HG03442 (cell line): ENCODE measurements around the gene BMP8A.
"Not testable (repeated sequence)": the region's sequence is repeated elsewhere in the genome, so short reads cannot be mapped to it uniquely, and the experiment has no call there.

Source experiments
- ATAC-seq: cut with Tn5 transposase; IDR thresholded peaks from one replicate; pipeline ENCODE4 v1.9.1; 2021; ENCODE audit warnings: mild to moderate bottlenecking, moderate library complexity; ENCODE audit not compliant: unreplicated experiment

Gene BMP8A

DNA sequence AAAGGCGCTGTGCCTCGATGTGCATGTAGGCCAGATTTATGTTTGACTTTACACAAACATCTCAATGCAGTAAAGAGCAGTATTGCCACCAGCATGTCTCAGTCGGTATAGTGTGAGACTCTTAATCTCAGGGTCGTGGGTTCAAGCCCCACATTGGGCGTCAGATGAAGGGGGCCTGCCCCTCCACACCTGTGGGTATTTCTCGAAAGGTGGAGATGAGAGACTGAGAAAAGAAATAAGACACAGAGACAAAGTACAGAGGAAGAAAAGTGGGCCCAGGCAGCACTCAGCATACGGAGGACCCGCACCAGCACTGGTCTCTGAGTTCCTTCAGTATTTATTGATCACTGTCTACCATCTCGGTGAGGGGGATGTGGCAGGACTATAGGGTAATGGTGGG, 13.0 kb downstream of the BMP8A start:
- ATAC-seq = not testable (repeated sequence)

DNA sequence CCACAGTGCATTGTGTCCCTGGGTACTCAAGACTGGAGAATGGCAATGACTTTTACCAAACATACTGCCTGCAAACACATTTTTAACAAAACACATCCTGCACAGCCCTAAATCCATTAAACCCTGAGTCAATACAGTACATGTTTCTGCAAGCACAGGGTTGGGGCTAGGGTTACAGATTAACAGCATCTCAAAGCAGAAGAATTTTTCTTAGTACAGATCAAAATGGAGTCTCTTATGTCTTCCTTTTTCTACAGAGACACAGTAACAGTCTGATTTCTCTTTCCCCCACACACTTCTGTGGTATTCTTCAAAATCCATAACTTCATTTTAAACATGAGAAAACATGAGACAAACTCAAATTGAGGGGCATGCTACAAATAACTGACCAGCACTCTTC, 13.9 kb downstream of the BMP8A start:
- ATAC-seq = no peak

DNA sequence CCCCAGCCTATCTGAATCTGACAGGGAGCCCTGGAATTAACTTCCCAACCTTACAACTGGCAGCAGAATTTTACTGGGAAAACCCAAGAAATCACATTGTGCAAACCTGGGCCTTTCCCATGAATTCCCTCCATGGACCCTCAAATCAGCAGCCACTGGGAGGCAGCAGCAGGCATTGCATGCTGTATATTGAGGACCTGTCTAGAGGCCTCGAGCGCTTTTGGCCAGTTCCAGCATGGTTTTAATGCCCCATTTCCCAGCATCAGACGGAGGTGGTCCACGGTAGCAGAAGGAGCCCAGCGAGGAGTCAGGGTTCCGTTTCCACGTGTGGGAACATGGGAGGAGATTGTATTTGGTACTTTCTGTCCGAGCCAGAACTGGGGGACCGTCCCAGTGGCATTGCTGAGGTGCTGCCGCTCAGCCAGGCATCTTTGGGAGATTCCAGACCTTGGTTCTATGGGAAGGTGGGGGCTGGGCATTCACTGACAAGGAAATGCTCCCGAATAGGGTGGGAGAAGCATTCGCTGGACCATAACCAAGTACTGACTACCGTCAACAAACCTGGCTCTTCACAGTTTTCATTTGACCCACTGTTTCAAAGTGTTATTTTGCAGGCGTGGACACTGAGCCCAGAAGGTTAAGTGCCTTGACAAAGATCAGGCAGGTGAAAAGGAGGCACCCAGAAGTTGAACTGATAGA, 15.9 kb downstream of the BMP8A start:
- no peak for ATAC-seq

DNA sequence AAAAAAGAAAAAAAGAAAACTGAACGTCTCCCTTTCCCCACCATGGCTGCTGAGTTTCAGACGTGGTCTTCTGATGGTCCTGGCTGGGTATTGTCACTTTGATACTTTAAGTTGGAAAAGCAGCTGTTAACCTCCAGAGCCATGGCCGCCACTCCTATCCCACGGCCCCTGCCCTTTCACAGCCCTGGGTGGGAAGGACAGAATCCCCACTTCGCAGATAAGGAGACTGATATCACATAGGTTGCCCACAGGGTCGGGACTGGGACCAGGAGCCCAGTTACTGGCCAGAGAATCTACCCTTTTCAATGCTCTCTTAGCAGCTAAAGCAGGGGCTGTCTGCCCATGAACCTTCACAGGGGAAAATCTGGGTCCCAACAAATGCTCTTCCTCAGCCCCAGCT, 16.8 kb downstream of the BMP8A start:
- no peak for ATAC-seq

DNA sequence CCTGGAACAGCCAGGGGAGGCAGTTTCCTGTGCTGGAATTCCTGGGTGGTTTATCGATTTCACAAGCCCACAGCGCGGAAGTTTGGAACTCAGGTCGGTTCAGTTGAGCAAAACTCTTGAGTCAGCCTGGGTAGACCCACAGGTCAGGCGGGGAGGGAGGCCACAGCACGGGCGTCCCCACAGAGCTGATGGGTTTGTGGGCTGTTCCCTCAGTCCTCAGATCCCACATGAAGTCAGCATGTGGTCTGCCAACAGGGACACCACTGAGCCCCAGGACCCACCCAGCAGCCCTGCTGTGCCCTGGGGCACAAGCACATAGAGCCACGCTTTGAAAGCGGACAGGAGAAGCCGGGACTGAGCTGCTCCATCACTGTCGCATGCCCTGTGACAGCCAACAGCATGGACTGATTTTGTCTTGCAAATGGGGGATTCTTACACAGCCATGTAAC, 17.4 kb downstream of the BMP8A start:
- ATAC-seq = peak; percentile 13

DNA sequence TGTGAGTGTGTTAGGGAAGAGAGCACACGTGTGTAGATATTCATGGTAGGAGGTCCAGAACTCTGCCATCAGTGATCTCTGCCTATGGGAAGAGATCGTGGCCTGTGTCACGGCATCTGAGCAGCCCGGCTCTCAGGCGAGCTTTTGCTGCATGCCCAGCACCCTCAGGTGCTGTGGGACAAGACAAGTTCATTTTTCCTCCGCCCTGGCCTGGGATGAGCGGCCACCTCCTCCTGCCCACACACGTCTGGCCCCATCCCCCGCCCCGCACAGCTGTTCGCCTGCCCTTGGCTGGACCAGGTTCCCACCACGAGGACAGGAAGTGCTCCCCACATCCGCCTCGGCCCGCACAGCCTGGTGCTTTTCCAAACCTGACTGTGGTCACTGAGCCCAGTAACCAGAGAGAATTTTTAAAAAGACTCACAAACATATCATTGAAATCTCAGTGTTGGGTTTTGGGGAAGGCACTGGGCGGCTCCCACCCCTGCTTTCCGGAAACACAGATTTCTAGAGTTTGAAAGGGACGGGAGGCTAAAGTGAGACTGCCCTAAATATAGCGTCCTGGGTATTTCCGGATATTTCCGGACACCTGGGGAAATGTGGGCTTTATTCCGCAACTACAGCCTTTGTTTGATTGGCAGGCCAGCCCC, 18.0 kb downstream of the BMP8A start:
- ATAC-seq = peak; percentile 42

DNA sequence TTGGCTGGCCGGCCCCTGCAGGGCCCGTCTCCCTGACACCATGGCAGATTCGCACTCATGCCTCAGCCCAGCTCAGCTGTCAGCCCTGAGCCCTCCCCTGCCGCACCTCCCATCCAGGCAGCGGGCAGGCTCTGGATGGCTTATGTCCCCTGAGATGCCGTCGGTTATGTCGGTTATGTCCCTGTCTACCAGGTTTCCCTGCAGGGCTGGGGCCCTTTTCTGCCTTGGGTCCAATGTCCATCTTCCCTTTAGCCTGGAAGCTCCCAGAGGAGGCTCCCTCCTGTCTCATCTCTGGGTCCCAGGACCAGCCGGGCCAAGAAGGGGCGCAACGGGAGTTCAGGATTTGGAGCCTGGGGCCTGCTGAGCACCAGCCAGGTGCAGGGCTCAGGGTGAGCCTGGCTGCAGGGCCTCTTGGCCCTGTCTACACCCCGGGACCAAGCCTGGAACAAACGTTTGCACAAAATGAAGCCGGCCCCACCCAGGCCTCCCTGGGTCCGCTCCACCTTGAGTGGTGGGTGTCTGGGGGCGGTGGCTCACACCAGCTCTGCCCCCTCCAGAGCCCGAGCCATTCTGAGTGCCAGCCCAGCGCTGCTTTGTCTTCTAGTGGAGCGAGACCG, 19.2 kb downstream of the BMP8A start:
- not testable (repeated sequence) for ATAC-seq

GRCh38 chr1:39511477-39511876, 20.0 kb downstream of the BMP8A start:
- not testable (repeated sequence) for ATAC-seq

- ATAC-seq = not testable (repeated sequence)
Measured at GRCh38 chr1:39512234-39512847, 20.9 kb downstream of the BMP8A start.

GRCh38 chr1:39514710-39515124, 23.3 kb downstream of the BMP8A start:
- not testable (repeated sequence) for ATAC-seq

- ATAC-seq = not testable (repeated sequence)
Measured at GRCh38 chr1:39515131-39516086, 24.0 kb downstream of the BMP8A start.

- not testable (repeated sequence) for ATAC-seq
Measured at GRCh38 chr1:39516841-39517240, 25.4 kb downstream of the BMP8A start.

DNA sequence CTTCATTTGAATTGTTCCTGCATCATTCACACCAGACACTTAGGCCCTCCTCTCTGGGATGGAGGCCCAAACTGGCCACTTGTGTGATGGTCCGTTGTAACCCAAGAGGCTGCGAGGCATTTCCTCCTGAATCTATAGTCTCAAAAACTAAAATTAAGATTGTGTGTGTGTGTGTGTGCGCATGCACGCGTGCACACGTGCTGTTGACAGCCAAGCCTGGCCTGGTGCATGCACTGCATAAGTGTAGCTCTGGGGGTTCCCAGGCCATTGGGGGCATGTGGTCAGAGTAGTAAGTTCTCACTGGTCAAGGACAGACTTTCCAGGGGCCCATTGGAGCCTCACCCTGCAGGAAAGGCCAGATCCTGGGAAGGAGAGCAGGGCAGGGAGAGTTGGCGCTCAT, 26.5 kb downstream of the BMP8A start:
- not testable (repeated sequence) for ATAC-seq

GRCh38 chr1:39519376-39519775, 27.9 kb downstream of the BMP8A start:
- not testable (repeated sequence) for ATAC-seq

GRCh38 chr1:39522221-39522620, 30.8 kb downstream of the BMP8A start:
- ATAC-seq = not testable (repeated sequence)

DNA sequence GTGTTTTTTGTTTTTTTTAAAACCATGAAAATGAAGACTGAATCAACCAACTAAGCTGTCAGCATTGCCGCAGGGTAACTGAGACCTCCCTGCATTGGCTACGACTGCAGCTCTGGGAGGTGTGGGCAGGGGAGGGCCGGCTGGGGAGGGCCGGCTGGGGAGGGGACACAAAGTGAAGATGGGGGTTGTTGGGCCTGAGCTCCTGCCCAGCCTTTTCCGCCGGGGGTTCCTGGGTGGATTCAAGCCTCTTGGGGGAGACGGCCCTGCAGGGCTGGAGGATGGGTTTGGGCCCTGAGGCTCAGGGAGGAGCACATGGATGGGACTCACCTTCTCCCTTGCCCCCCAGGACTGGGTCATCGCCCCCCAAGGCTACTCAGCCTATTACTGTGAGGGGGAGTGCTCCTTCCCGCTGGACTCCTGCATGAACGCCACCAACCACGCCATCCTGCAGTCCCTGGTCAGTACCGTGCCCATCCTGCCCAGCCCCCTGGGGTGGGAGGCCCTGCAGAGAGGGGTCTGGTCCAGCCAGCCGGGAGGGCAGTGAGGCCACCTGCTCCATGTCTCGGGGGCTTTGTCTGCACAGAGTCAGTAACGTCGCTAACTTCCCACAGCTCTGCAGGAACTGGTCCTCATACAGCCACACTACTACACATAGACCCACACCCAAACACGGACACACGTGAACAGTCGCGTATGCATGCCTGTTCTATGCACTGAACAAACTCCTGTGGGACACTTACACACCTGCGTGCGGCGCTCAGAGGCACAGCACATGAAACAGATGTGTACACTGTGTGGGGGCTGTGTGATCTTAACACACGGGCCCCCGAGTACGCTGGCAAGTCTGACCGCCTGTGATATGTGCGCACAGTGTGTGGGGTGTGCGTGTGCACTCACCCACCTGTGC, 31.5 kb downstream of the BMP8A start:
- no peak for ATAC-seq

- ATAC-seq = no peak
Measured at GRCh38 chr1:39524171-39524570, 32.7 kb downstream of the BMP8A start.

- no peak for ATAC-seq
Measured at GRCh38 chr1:39524591-39525365, 33.3 kb downstream of the BMP8A start.
